ENCODE data around the gene DYNC1H1. TPM values are rescaled to one million over a fixed set of nuclear protein-coding genes. Genes with fewer than 3 reads are reported as not detected.

DYNC1H1 gene
- 338 and 444 TPM in 2 replicates for total RNA-seq

- DNase-seq (ENCODE audit: low read depth in 2 of 2) = peak; percentile 71 to 96
Observed at GRCh38 chr14:101964297-101965180, at the start of gene DYNC1H1. Gene DYNC1H1 (plus strand): TSS chr14:101964573. CDS start chr14:101964692, 119 bp downstream.

DNA sequence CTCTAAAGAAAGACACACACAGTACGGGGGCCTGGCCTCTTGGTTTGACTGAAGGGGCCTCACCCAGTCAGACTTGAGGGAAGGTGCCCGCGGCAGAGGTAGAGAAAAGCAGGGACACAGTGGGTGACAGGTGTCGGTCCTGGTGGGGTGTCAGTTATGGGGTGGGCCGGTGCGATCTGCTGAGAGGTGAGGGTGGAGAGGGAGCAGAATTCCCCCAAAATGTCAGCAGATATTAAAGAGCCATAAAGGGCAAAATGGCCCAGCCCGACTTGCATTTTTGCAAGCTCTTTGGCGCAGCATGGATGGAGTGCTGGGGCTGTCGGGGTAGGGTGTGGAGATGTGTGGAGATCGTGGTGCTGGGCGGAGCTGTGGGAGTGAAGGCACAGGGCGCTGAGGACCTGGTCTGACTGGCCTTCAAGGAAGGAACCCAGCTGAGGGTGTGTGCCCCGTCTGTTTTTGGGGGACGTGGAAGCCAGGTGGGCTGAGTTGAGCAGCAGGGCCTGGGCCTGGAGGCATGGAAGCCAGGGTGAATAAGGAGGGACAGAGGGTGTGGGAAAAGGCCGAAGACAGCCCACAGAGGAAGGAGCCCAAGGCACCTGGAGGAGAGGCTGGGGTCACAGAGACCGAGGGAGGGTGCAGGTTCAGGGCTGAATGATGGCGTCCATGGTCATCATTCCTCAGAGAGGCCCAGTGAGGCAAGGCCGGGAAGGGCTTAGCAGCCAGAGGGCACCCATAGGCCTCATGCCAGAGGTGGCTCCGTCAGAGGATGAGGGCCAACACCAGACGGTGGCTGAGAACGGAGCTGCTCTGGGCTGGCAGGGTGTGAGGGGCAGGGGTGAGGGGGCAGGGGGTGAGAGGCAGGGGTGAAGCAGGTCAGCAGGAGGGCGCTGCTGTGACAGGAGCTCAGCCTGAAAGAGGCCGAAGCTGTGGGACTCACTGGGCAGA, 48.2 kb upstream of the DYNC1H1 start:
- no peak for DNase-seq (ENCODE audit: low read depth in 2 of 2)

- no peak for DNase-seq (ENCODE audit: low read depth in 2 of 2)
Observed at GRCh38 chr14:101916816-101917412, 47.5 kb upstream of the DYNC1H1 start.

DNA sequence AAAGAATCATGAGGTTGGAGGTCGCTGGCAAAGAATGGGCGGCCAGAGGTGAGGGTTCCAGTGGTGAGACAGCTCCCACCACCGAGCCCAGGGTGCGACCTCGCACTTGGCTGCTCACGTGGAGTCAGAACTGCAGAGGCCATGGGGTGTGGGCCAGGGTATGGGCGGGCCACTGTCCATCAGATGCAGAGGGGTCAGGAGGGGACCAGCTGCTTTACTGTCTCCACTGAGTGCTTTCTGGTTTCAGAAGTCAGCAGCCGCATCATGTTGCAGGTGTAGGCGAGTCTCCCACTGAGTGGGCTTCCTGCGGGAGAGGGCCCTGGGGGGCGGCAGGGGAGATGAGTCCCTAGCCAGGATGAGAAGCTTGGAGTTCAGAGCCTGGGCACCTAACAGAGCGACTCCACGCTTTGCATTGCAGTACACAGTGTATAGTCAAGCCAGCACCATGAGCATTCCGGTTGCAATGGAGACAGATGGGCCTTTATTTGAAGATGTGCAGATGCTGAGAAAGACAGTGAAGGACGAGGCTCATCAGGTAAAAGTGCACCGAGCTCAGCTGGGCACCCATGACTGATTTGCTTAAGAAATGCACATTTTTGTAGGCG, 46.9 kb upstream of the DYNC1H1 start:
- DNase-seq (ENCODE audit: low read depth in 2 of 2) = no peak

GRCh38 chr14:101918065-101918989, 46.0 kb upstream of the DYNC1H1 start:
- no peak for DNase-seq (ENCODE audit: low read depth in 2 of 2)

DNA sequence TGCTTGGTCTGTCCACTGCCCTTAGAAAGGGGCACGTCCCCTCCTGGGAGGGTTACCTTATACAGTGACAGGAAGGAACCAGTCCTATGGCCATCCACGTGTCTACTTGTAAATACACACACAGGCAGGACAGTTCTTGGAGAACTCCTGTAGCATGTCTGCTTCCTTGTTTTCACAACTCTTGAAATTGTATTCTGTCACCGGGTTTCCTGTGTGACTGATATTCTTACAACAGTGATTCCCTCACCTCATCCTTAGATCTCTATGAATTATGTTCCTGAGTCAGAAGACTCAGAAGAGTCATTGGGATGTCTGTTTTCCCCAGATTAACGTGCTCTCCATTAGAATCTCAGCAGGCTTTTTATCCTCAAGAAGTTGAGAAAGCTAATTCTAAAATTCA, 44.1 kb upstream of the DYNC1H1 start:
- no peak for DNase-seq (ENCODE audit: low read depth in 2 of 2)

- no peak for DNase-seq (ENCODE audit: low read depth in 2 of 2)
Observed at GRCh38 chr14:101922866-101923265, 41.5 kb upstream of the DYNC1H1 start.

- no peak for DNase-seq (ENCODE audit: low read depth in 2 of 2)
Observed at GRCh38 chr14:101925152-101925551, 39.2 kb upstream of the DYNC1H1 start.

DNA sequence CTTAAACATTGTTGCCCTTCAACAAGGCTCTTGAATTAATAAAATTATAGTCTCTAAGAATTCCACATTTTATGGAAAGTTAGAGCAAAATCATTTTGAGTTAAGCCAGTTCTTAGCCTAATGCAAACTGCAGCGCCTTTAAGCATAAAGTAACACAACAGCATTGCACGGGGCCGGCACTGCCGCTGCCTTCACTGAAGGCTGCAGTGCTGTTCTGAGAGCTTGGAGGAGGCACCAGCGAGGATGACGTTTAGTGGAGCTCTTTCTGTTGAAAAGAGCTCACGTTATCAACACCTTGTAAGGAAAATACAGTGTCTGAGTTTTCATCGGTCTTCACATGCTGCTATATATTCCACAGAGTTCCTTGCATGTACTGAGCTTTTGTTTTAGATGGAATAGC, 38.3 kb upstream of the DYNC1H1 start:
- DNase-seq (ENCODE audit: low read depth in 2 of 2) = no peak

- DNase-seq (ENCODE audit: low read depth in 2 of 2) = no peak
Observed at GRCh38 chr14:101926620-101927019, 37.8 kb upstream of the DYNC1H1 start.

DNA sequence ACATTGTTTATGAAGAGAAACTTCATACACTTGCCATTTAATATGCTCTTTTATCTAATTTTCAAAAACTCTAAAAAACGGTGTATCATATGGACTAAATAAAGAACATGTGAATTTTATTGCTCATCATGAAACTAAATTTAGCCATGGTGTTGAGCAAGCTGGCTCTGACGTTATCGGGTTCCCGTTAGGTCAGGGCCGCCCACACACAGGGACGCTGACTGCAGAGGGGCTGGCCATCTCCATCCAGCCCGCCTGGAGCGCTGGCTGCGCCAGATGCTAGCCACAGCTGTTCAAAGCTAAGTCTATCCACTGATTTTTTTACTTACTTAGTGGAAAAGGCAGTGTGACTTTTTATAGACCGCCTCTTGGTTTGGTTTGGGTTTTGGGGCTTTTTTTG, 36.5 kb upstream of the DYNC1H1 start:
- peak; percentile 10 to 45 for DNase-seq (ENCODE audit: low read depth in 2 of 2)

DNA sequence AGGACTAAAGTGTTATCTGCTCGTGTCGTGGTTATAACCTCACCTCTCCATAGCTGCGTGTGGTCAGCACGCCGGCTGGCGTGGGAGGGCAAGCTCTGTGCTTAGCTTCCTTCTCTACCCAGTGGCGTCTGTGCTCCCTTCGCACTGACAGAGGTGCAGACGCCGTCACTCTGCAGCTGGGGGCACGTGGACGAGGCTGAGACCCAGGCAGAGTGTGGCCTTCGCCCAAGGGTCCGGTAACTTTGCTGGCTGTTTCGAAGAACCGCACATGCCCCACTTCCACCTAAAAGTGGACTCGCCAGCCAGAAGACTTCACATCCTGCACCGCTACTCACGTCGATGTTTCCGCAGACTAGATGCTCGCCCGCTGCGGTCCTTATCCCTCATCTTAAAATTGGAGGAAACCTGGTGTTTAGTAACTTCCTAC, 35.9 kb upstream of the DYNC1H1 start:
- DNase-seq (ENCODE audit: low read depth in 2 of 2) = no peak

GRCh38 chr14:101929096-101929495, 35.3 kb upstream of the DYNC1H1 start:
- no peak for DNase-seq (ENCODE audit: low read depth in 2 of 2)

DNA sequence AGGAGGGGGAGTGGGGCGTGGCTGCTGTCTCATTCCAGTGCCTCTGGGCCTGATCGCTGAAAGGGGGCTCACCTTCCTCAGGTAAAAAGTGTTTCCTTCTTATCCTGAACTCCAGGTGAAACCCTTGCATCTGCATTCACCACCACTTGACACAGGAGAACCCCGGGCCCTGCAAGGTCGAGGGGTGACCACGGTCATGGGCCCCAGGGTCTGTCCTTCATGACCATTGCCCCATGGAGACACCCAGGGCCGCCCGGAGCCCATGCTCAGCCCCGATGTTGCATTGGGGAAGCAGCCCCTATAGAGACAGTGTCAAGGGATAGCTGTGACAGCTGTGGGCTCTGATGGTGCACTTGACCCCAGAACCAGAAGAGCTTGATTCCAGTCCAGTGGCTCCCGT, 34.4 kb upstream of the DYNC1H1 start:
- DNase-seq (ENCODE audit: low read depth in 2 of 2) = no peak

GRCh38 chr14:101932673-101933072, 31.7 kb upstream of the DYNC1H1 start:
- DNase-seq (ENCODE audit: low read depth in 2 of 2) = no peak

DNA sequence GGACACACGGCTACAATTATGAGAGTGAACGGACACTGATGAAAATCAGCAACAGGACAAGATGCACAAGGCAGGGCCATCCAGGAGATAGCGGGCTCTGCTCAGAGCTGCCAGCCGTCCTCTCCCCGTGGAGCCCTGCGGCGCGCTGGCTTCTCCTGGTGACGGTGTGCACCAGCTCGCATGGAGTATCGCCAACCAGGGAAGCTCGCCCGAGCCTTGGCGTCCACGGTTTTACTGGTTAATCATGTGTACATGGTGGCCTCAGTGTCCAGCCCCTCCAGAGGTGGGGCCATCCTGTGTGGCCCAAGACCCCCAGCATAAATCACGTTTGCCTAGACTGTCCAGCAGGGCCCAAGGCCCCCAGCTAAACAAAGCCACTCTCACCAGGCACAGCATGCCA, 31.2 kb upstream of the DYNC1H1 start:
- DNase-seq (ENCODE audit: low read depth in 2 of 2) = no peak

DNA sequence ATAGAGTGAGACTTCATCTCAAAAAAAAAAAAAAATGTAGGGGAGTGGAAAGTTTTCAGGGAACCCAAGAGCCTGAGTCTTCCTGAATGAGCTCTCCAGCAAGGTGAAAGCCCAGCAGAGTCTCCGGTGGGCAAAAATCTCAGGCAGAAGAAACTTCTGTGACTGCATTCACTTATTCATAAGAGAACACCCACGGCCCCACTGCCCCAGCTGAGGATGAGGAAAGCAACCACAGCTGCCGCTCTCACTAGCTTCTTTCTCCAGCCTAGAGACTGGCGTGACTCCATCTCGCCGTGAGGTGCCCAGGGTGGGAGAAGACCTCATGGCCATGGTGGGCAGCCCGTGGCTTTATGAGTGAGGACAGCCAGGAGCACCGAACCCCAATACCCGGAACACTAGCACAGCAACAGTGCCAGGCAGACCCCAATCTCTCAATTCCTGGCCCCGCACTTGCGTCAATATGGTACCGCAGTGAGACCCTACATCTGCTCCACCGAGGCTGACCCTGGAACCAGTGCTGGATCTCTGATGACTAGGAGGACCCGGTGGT, 29.7 kb upstream of the DYNC1H1 start:
- no peak for DNase-seq (ENCODE audit: low read depth in 2 of 2)

- no peak for DNase-seq (ENCODE audit: low read depth in 2 of 2)
Observed at GRCh38 chr14:101937926-101938767, 26.2 kb upstream of the DYNC1H1 start.

GRCh38 chr14:101939646-101940170, 24.7 kb upstream of the DYNC1H1 start:
- DNase-seq (ENCODE audit: low read depth in 2 of 2) = no peak
